SK-N-SH (cell line): Measurements from ENCODE around the gene PGRMC2. TPM values are rescaled to one million over a fixed set of nuclear protein-coding genes. Genes with fewer than 3 reads are reported as not detected.

Experiments
- CTCF ChIA-PET: fragments of 300-600, 350-600 bp; formaldehyde crosslinking; extraction: SDS; loops from one replicate; lab custom pipeline; 2021; lab: Yijun Ruan, JAX
- POLR2A ChIA-PET: fragments of 350-600 bp; sonication (Branson Sonifier 250); formaldehyde crosslinking; extraction: SDS; loops from one replicate; lab custom pipeline; 2020; ENCODE audit warnings: antibody characterized with exemption, inconsistent platforms; lab: Yijun Ruan, JAX
- DNase-seq: peaks from one replicate; pipeline ENCODE4 v3.0.0; 2012
- H2AFZ ChIP-seq: fragments of 200-600 bp; sonication (generic); 2 replicates; pipeline ENCODE4 v1.8.1; 2016; ENCODE audit warnings: antibody characterized with exemption, mild to moderate bottlenecking, low read depth
- H3F3A ChIP-seq: fragments of 200-600 bp; sonication (generic); replicated peaks from 2 replicates; pipeline ENCODE3; 2016; ENCODE audit warnings: antibody characterized with exemption, mild to moderate bottlenecking; ENCODE audit not compliant: insufficient read depth
- H3K27ac ChIP-seq, 2 experiments: fragments of 200-500 bp in 1 of 2; fragments of 200-600 bp in 1 of 2; sonication (Bioruptor generic) in 1 of 2; sonication (generic), shearing (Covaris generic) in 1 of 2; 2 replicates each; pipeline versions ENCODE4 v1.5.1 to v1.6.1; 2014 to 2016; ENCODE audit warnings: low read depth in 2 of 2, inconsistent platforms in 1 of 2, low read length in 1 of 2, mild to moderate bottlenecking in 1 of 2, mixed read lengths in 1 of 2
- H3K27me3 ChIP-seq: fragments of 200-600 bp; sonication (generic), shearing (Covaris generic); 2 replicates; pipeline ENCODE4 v1.6.1; 2016; ENCODE audit warnings: mixed run types; ENCODE audit not compliant: insufficient read depth
- H3K36me3 ChIP-seq, 2 experiments: fragments of 200-500 bp in 1 of 2; fragments of 200-600 bp in 1 of 2; sonication (Bioruptor generic) in 1 of 2; sonication (generic) in 1 of 2; replicated peaks in 1 of 2; 2 replicates each; pipeline versions ENCODE3 to v1.5.1; 2014 to 2016; ENCODE audit warnings: low read length in 1 of 2, mild to moderate bottlenecking in 1 of 2; ENCODE audit not compliant: insufficient read depth in 2 of 2, control insufficient read depth in 1 of 2
- H3K4me1 ChIP-seq, 2 experiments: fragments of 200-500 bp in 1 of 2; fragments of 200-600 bp in 1 of 2; sonication (Bioruptor generic) in 1 of 2; sonication (generic), shearing (Covaris generic) in 1 of 2; 2 replicates each; pipeline versions ENCODE4 v1.5.1 to v1.6.1; 2014 to 2016; ENCODE audit warnings: low read depth in 1 of 2, low read length in 1 of 2, mixed run types in 1 of 2; ENCODE audit not compliant: insufficient read depth in 2 of 2, control insufficient read depth in 1 of 2
- H3K4me2 ChIP-seq: fragments of 200-600 bp; sonication (generic), shearing (Covaris generic); 2 replicates; pipeline ENCODE4 v1.6.1; 2017; ENCODE audit warnings: mixed run types
- H3K4me3 ChIP-seq, 2 experiments: fragments of 200-500 bp in 1 of 2; fragments of 200-600 bp in 1 of 2; sonication (Bioruptor generic) in 1 of 2; sonication (generic), shearing (Covaris generic) in 1 of 2; 2 replicates each; pipeline versions ENCODE4 v1.5.1 to v1.8.1; 2014 to 2016; ENCODE audit warnings: low read depth in 2 of 2, inconsistent platforms in 1 of 2, low read length in 1 of 2, mild to moderate bottlenecking in 1 of 2, mixed read lengths in 1 of 2, moderate library complexity in 1 of 2
- H3K79me2 ChIP-seq: fragments of 200-600 bp; sonication (generic); 2 replicates; pipeline ENCODE4 v1.8.1; 2017; ENCODE audit warnings: mild to moderate bottlenecking; ENCODE audit not compliant: insufficient read depth
- H3K9ac ChIP-seq: fragments of 200-600 bp; sonication (generic); 2 replicates; pipeline ENCODE4 v1.6.1; 2017; ENCODE audit warnings: mixed run types
- H3K9me2 ChIP-seq: fragments of 200-600 bp; sonication (generic); 2 replicates; pipeline ENCODE4 v1.6.1; 2017; ENCODE audit warnings: mixed run types
- H3K9me3 ChIP-seq: fragments of 200-600 bp; sonication (generic); 2 replicates; pipeline ENCODE4 v1.6.1; 2017; ENCODE audit warnings: mixed run types, mild to moderate bottlenecking, moderate library complexity
- H4K20me1 ChIP-seq: fragments of 200-600 bp; sonication (generic); 2 replicates; pipeline ENCODE4 v1.6.1; 2017; ENCODE audit warnings: mild to moderate bottlenecking, mixed run types; ENCODE audit not compliant: insufficient read depth
- CHD2 ChIP-seq: fragments of 150-350 bp; IDR thresholded peaks from 2 replicates; pipeline ENCODE4 v1.6.1; 2018; ENCODE audit warnings: low read length; ENCODE audit not compliant: partially characterized antibody
- EP300 ChIP-seq, 2 experiments: IDR thresholded peaks; 2 replicates each; pipeline versions ENCODE4 v1.4.0 to v1.6.1; 2012; ENCODE audit warnings: borderline replicate concordance in 1 of 2, low read depth in 1 of 2, low read length in 1 of 2
- GABPA ChIP-seq: IDR thresholded peaks from 2 replicates; pipeline ENCODE4 v1.4.0; 2012; ENCODE audit warnings: low read depth, mild to moderate bottlenecking
- GATA2 ChIP-seq: sonication (generic); formaldehyde crosslinking; IDR thresholded peaks from 2 replicates; pipeline ENCODE4 v1.5.0; 2020; ENCODE audit warnings: mild to moderate bottlenecking, missing genetic modification reagents
- JUND ChIP-seq: IDR thresholded peaks from 2 replicates; pipeline ENCODE4 v1.4.0; 2012
- MEF2A ChIP-seq: IDR thresholded peaks from 2 replicates; pipeline ENCODE4 v1.4.0; 2012; ENCODE audit warnings: low read depth, borderline replicate concordance
- NRF1 ChIP-seq: IDR thresholded peaks from 2 replicates; pipeline ENCODE4 v1.6.1; 2012; ENCODE audit warnings: low read depth, mild to moderate bottlenecking, low read length
- POLR2AphosphoS5 ChIP-seq: IDR thresholded peaks from 2 replicates; pipeline ENCODE4 v1.6.1; 2012; ENCODE audit warnings: low read depth, low read length
- RAD21 ChIP-seq: IDR thresholded peaks from 2 replicates; pipeline ENCODE4 v1.6.1; 2012; ENCODE audit warnings: mild to moderate bottlenecking, low read length
- RCOR1 ChIP-seq: fragments of 150-350 bp; IDR thresholded peaks from 2 replicates; pipeline ENCODE4 v1.6.1; 2017; ENCODE audit warnings: antibody characterized with exemption, low read length
- RFX5 ChIP-seq: IDR thresholded peaks from 2 replicates; pipeline ENCODE4 v1.6.1; 2012; ENCODE audit warnings: mild to moderate bottlenecking, improper control_type of control experiment, low read length
- RXRA ChIP-seq: IDR thresholded peaks from 2 replicates; pipeline ENCODE4 v1.4.0; 2012; ENCODE audit warnings: low read depth, mild to moderate bottlenecking, borderline replicate concordance
- SIN3A ChIP-seq: IDR thresholded peaks from 2 replicates; pipeline ENCODE4 v1.6.1; 2012; ENCODE audit warnings: low read depth, mild to moderate bottlenecking, low read length, moderate library complexity, borderline replicate concordance
- SMC3 ChIP-seq: IDR thresholded peaks from 2 replicates; pipeline ENCODE4 v1.6.1; 2012; ENCODE audit warnings: low read depth, low read length, improper control_type of control experiment
- TEAD4 ChIP-seq: IDR thresholded peaks from 2 replicates; pipeline ENCODE4 v1.4.0; 2012; ENCODE audit warnings: mild to moderate bottlenecking, borderline replicate concordance; ENCODE audit not compliant: insufficient read depth
- YY1 ChIP-seq: IDR thresholded peaks from 2 replicates; pipeline ENCODE4 v1.4.0; 2012; ENCODE audit warnings: low read depth, mild to moderate bottlenecking
- WGBS: methylation state at CpG from one replicate; pipeline ENCODE4 v1.1.6; 2017; ENCODE audit warnings: low lambda C conversion rate; 5-methylcytosine and 5-hydroxymethylcytosine counted together
- polyA plus RNA-seq, 3 experiments: library from polyadenylated mRNA; depleted of rRNA; stranded (reverse); fragments of >200 nt; gene quantifications; 2 replicates each; pipeline ENCODE4 v1.2.3, GENCODE V29; 2012
- TF ChIP-seq, protein P1 (sequence below): IDR thresholded peaks from 2 replicates; pipeline ENCODE4 v1.4.0; 2012; ENCODE audit warnings: low read depth, borderline replicate concordance
- TF ChIP-seq, protein P2 (sequence below): fragments of 150-350 bp; IDR thresholded peaks from 2 replicates; pipeline ENCODE4 v1.6.1; 2017; ENCODE audit warnings: antibody characterized with exemption, low read length, low read depth, borderline replicate concordance

Gene PGRMC2
- polyA plus RNA-seq, 1 of the 3 experiments (the other 2 are of a cell fraction): 18.2 TPM

DNA sequence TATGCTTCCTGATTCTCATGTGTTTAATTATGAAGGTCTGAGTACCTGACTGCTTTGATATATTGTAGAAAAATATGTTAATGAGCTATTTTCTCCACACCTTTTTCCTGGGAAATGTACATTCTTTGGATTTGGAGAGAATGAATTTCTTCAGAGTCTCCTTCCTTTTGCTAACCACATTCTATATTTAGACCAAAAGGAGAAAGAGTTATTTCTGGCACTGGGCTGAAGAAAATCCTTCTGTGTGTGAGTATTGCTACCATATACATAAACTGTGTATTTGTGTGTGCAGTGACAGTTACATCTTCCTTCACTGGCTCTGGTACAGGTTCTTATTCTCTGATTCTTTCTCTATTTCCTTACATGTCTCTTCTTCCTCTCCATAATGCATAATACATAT, 44.5 kb upstream of the PGRMC2 start:
- Histone ChIP-seq H3F3A (no peaks in the 10 kb centered on the region), H3K9ac (no peak overlapping the region), H3K4me3 (no peak overlapping the region), H3K27ac (no peak overlapping the region; a peak in 1 of 4 replicates), H3K9me3 (no peaks in the 10 kb centered on the region), H2AFZ (no peak overlapping the region), H4K20me1 (no peaks in the 10 kb centered on the region), H3K4me2 (peak overlapping the region; percentile 12; the same call in 1 of the 2 replicates), H3K36me3 (no peaks in the 10 kb centered on the region), H3K79me2 (no peaks in the 10 kb centered on the region), H3K9me2 (no peaks in the 10 kb centered on the region), H3K27me3 (no peaks in the 10 kb centered on the region), H3K4me1 (no peaks in the 10 kb centered on the region)
- TF ChIP-seq MEF2A: peak; percentile 43; the same call in 1 of the 2 replicates
- no peak for TF ChIP-seq GATA2 (CRISPR knock-in tag)
- ChIA-PET CTCF (no interaction called here), POLR2A (no interaction called here)
- DNase-seq: no peak

DNA sequence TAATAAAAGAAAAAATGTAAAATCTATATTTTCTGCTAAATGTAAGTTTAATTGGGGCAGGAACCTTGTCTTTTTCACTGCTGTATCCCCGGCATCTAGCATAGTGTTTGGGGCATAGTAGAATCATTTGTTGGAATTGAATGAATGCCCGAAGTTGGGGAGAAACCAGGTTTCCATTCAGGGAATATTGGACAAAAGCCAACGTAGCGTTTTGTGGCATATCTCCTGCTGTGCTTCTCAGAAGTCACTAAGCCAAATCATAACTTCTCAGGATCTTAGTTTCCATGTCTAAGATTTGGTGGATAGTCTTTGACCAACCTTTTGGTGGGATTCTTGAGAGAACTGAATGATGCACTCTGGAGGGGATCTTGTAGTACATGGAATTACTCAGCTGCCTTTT, 42.0 kb upstream of the PGRMC2 start:
- Histone ChIP-seq H3K79me2 (no peaks in the 10 kb centered on the region), H3K9me2 (no peaks in the 10 kb centered on the region), H3K27me3 (no peaks in the 10 kb centered on the region), H2AFZ (no peak overlapping the region), H3K9me3 (no peaks in the 10 kb centered on the region), H3K36me3 (no peaks in the 10 kb centered on the region), H4K20me1 (no peaks in the 10 kb centered on the region), H3F3A (no peaks in the 10 kb centered on the region), H3K9ac (no peak overlapping the region), H3K4me3 (no peak overlapping the region), H3K4me1 (no peaks in the 10 kb centered on the region), H3K4me2 (no peak overlapping the region), H3K27ac (no peak overlapping the region)
- TF ChIP-seq GATA2 (CRISPR knock-in tag): no peak
- POLR2A ChIA-PET: no interaction called here
- 94% methylated on average over 4 of the region's 4 CpGs for WGBS
- no peak for DNase-seq
- CTCF ChIA-PET: interaction anchor here (1.6 kb wide), 1 partner anchor 12 kb away, joined by 3 read pairs; no protein-coding TSS in a partner anchor

DNA sequence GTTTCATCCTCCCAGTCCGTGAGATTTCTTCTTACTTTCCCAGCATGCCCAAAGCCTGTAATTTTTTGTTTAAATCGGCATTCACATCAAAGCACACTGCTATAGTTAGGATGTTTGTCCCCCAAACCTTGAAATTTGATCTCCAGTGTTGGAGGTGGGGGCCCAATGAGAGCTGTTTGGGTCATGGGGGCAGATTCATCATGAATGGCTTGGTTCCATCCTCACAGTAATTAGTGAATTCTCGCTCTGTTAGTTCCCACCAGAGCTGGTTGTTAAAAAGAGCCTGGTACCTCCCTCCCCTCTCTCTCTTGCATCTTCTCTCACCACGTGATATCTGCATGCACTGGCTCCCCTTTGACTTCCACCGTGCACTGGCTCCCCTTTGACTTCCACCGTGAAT, 40.5 kb upstream of the PGRMC2 start:
- ChIA-PET CTCF (interaction anchor here (0.7 to 1.6 kb wide), 2 partner anchors 12 to 66 kb away, joined by 3 to 5 read pairs; no protein-coding TSS in a partner anchor), POLR2A (no interaction called here)
- no peak overlapping the region for H3K4me2 ChIP-seq
- peaks cover 0 to 8% of the 10 kb centered on the region in 2 experiments; a peak in 2 of 4 replicates for H3K4me1 ChIP-seq
- no peaks in the 10 kb centered on the region for H4K20me1 ChIP-seq
- H3K79me2 ChIP-seq: no peaks in the 10 kb centered on the region
- no peaks in the 10 kb centered on the region for H3K9me2 ChIP-seq
- H3K9me3 ChIP-seq: no peaks in the 10 kb centered on the region
- no peak for DNase-seq
- no peaks in the 10 kb centered on the region for H3K36me3 ChIP-seq
- H3K9ac ChIP-seq: no peak overlapping the region
- no peak overlapping the region for H3K27ac ChIP-seq
- TF ChIP-seq SIN3A (no peak), RCOR1 (no peak), GABPA (no peak), CHD2 (no peak), POLR2AphosphoS5 (no peak), MEF2A (no peak), TEAD4 (no peak), EP300 (IDR thresholded peaks at IDR 0.05; ENCODE audit: borderline replicate concordance in 1 of 2, low read depth in 1 of 2, low read length in 1 of 2) (no peak), JUND (no peak), NRF1 (no peak), YY1 (no peak), RFX5 (no peak), SMC3 (no peak), RAD21 (no peak), RXRA (no peak)
- TF ChIP-seq, protein P1, sequence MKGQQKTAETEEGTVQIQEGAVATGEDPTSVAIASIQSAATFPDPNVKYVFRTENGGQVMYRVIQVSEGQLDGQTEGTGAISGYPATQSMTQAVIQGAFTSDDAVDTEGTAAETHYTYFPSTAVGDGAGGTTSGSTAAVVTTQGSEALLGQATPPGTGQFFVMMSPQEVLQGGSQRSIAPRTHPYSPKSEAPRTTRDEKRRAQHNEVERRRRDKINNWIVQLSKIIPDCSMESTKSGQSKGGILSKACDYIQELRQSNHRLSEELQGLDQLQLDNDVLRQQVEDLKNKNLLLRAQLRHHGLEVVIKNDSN: no peak
- TF ChIP-seq, protein P2, sequence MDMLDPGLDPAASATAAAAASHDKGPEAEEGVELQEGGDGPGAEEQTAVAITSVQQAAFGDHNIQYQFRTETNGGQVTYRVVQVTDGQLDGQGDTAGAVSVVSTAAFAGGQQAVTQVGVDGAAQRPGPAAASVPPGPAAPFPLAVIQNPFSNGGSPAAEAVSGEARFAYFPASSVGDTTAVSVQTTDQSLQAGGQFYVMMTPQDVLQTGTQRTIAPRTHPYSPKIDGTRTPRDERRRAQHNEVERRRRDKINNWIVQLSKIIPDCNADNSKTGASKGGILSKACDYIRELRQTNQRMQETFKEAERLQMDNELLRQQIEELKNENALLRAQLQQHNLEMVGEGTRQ: no peak
- whole genome bisulfite sequencing: 80% methylated on average over 6 of the region's 6 CpGs
- no peaks in the 10 kb centered on the region for H3K27me3 ChIP-seq
- no peak overlapping the region for H3K4me3 ChIP-seq
- H3F3A ChIP-seq: peaks cover 5% of the 10 kb centered on the region
- no peak overlapping the region for H2AFZ ChIP-seq
